Activated CD8-positive, alpha-beta memory T cell treated with anti-CD3 and anti-CD28 coated beads, Interleukin-2, amount 50 U/mL, for 1 hour (primary cell): ENCODE data around the gene LIPC.
"Not testable (repeated sequence)": the region's sequence is repeated elsewhere in the genome, so short reads cannot be mapped to it uniquely, and the experiment has no call there.

Experiments
- DNase-seq: peaks from one replicate; pipeline ENCODE4 v3.0.0-alpha.2; 2020; ENCODE audit errors: extremely low read depth

Gene LIPC

GRCh38 chr15:58584789-58585461 is 153.1 kb downstream of the LIPC start:
- DNase-seq = no peak

- DNase-seq = no peak
Measured at GRCh38 chr15:58585693-58586443, 154.1 kb downstream of the LIPC start.

GRCh38 chr15:58587486-58587885 is 155.7 kb downstream of the LIPC start:
- DNase-seq = no peak

GRCh38 chr15:58588096-58588495 is 156.3 kb downstream of the LIPC start:
- no peak for DNase-seq

- DNase-seq = no peak
Measured at GRCh38 chr15:58589047-58589446, 157.3 kb downstream of the LIPC start.

GRCh38 chr15:58590236-58590635 is 158.4 kb downstream of the LIPC start:
- DNase-seq = no peak

- no peak for DNase-seq
Measured at GRCh38 chr15:58590926-58591325, 159.1 kb downstream of the LIPC start.

GRCh38 chr15:58593870-58594269 is 162.1 kb downstream of the LIPC start:
- DNase-seq = no peak

GRCh38 chr15:58594898-58595297 is 163.1 kb downstream of the LIPC start:
- DNase-seq = no peak

GRCh38 chr15:58595516-58596263 is 163.9 kb downstream of the LIPC start:
- no peak for DNase-seq

GRCh38 chr15:58597943-58598828 is 166.4 kb downstream of the LIPC start:
- DNase-seq = no peak

- no peak for DNase-seq
Measured at GRCh38 chr15:58598829-58599210, 167.0 kb downstream of the LIPC start.

- DNase-seq = no peak
Measured at GRCh38 chr15:58602823-58603222, 171.0 kb downstream of the LIPC start.

GRCh38 chr15:58603927-58604326 is 172.1 kb downstream of the LIPC start:
- not testable (repeated sequence) for DNase-seq

GRCh38 chr15:58604455-58604923 is 172.7 kb downstream of the LIPC start:
- no peak for DNase-seq

- DNase-seq = no peak
Measured at GRCh38 chr15:58605931-58606530, 174.2 kb downstream of the LIPC start.

GRCh38 chr15:58606577-58607080 is 174.8 kb downstream of the LIPC start:
- no peak for DNase-seq

GRCh38 chr15:58608129-58608590 is 176.4 kb downstream of the LIPC start:
- DNase-seq = no peak

GRCh38 chr15:58608711-58609110 is 176.9 kb downstream of the LIPC start:
- no peak for DNase-seq

GRCh38 chr15:58611731-58612676 is 180.2 kb downstream of the LIPC start:
- DNase-seq = no peak
